ENCODE measurements around the gene BLOC1S4.

DNA sequence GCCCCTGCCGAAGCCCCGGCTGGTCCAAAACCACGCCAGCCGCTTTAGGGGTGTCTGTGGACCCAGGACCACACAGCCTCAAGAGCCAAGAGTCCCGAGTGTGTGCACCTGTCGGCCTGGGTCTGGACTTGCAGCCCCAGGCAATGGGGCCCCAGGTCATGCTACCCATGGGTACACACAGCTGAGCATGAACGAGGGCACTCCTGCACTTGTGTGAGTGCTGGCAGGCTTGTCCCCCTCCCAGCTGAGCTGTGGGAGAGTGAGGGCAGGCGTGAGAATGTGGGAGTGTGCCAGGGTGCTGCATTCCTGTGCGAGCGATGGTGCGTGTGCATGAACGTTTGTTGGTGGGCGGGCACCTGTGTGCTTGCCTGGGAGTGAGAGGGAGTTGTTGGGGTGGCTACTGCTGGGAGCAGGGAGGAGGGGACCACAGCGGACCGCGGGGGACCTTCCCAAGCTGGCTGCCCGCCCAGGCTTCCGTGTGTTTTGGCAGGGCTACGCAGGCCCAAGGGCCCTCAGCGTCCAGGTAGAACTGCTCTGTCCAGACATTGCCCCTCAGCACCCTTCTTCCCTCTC, 30.8 kb downstream of the BLOC1S4 start:
- TF ChIP-seq POLR2A (IDR thresholded peaks at IDR 0.05; ENCODE audit: low read length) = no peak
- no peak for TF ChIP-seq GATA1 (IDR thresholded peaks at IDR 0.05; ENCODE audit: low read depth, low read length)
